Lower lobe of right lung (tissue), 2 donors: Measurements from ENCODE around the gene LRRC43. TPM values are rescaled to one million over a fixed set of nuclear protein-coding genes. Genes with fewer than 3 reads are reported as not detected.
A peak's percentile ranks its signal among the peaks of the same experiment; 100 is the strongest.

Experiments
- ATAC-seq, 2 donors: fragments of 200-7000 bp; cut with Tn5 transposase; one replicate each; pipeline ENCODE4 v1.9.1; 2020 to 2022; ENCODE audit warnings: mild to moderate bottlenecking in 2 of 2, moderate library complexity in 2 of 2
- DNase-seq: peaks from one replicate; pipeline ENCODE4 v3.0.0-alpha.2; 2020
- H3K27ac ChIP-seq: fragments of 200-600 bp; one replicate; pipeline ENCODE4 v1.8.0; 2022
- H3K27me3 ChIP-seq: fragments of 200-600 bp; one replicate; pipeline ENCODE4 v1.8.0; 2022; ENCODE audit warnings: low read depth
- H3K36me3 ChIP-seq: fragments of 200-600 bp; one replicate; pipeline ENCODE4 v1.8.0; 2022; ENCODE audit warnings: mild to moderate bottlenecking
- H3K4me1 ChIP-seq: fragments of 200-600 bp; one replicate; pipeline ENCODE4 v1.8.0; 2022
- H3K4me3 ChIP-seq: fragments of 200-600 bp; one replicate; pipeline ENCODE4 v1.8.0; 2022; ENCODE audit warnings: mild to moderate bottlenecking
- H3K9me3 ChIP-seq: fragments of 200-600 bp; one replicate; pipeline ENCODE4 v1.8.0; 2022
- intact Hi-C: fragments of 100-400 bp; cut with DNase I; formaldehyde crosslinking; loops from one replicate; pipeline ENCODE4 v1.11.0; 2022
- total RNA-seq: library from RNA; stranded (reverse); fragmentation: NEBNext Ultra II Directional; extraction: Animal tissue kit (Norgen Biotek cat#: 25700); gene quantifications from one replicate; pipeline ENCODE4 v1.2.1, GENCODE V29; 2021
- TF ChIP-seq, protein P1 (sequence below): fragments of 200-600 bp; IDR thresholded peaks from one replicate; pipeline ENCODE4 v1.8.0; 2022; ENCODE audit warnings: antibody characterized with exemption, mild to moderate bottlenecking
- donor health status: DM: no; HTN: yes; CAD: no; lungs with severe emphysema.

The LRRC43 gene
- total RNA-seq, 1 donor from 2014 or later: 4.2 TPM

DNA sequence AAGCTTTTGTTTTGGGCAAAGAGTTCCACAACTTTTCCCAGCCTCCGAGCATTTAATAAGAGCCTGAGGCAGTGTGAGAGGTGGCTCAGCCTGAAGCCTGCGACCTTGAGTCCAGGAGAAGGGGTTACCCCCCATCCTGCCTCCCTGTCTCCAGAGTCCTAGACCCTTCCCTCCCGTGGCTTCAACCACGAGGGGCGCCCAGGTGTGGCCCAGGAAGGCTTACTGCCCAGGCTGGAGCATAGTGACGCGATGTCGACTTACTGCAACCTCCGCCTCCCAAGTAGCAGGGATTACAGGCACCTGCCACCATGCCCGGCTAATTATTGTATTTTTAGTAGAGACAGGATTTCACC is 641 bp downstream of the LRRC43 start:
- Histone ChIP-seq H3K36me3 (no peaks in the 10 kb centered on the region), H3K4me3 (peak overlapping the region; percentile 60), H3K9me3 (no peaks in the 10 kb centered on the region), H3K27ac (no peak overlapping the region), H3K27me3 (peaks cover 12% of the 10 kb centered on the region), H3K4me1 (peaks cover 11% of the 10 kb centered on the region)
- TF ChIP-seq, protein P1, sequence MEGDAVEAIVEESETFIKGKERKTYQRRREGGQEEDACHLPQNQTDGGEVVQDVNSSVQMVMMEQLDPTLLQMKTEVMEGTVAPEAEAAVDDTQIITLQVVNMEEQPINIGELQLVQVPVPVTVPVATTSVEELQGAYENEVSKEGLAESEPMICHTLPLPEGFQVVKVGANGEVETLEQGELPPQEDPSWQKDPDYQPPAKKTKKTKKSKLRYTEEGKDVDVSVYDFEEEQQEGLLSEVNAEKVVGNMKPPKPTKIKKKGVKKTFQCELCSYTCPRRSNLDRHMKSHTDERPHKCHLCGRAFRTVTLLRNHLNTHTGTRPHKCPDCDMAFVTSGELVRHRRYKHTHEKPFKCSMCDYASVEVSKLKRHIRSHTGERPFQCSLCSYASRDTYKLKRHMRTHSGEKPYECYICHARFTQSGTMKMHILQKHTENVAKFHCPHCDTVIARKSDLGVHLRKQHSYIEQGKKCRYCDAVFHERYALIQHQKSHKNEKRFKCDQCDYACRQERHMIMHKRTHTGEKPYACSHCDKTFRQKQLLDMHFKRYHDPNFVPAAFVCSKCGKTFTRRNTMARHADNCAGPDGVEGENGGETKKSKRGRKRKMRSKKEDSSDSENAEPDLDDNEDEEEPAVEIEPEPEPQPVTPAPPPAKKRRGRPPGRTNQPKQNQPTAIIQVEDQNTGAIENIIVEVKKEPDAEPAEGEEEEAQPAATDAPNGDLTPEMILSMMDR: no peak
- no peak for DNase-seq
- intact Hi-C loops: no loop called here
- ATAC-seq: peak; percentile 21 to 27

DNA sequence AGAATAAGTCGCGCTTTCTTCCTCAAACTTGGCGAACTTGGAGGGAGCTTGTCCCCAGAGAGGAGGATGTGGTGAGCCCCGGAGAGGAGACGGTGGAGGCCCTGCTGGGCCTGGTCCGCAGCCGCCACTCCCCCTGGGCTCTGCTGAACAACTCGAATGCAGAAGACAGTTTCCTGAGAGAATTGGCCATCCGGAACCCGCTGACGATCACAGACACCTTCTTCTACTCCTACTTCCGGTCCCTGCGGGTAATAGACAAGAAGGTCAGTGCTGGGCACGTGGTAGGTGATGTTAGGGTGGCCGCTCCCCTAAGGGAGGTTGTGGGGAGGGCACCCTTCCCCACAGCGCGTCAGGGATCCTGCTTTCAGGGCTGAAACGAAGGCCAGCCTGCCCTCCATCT is 1.6 kb downstream of the LRRC43 start:
- Histone ChIP-seq H3K4me3 (no peak overlapping the region), H3K36me3 (no peaks in the 10 kb centered on the region), H3K27me3 (peaks cover 12% of the 10 kb centered on the region), H3K9me3 (no peaks in the 10 kb centered on the region), H3K27ac (no peak overlapping the region), H3K4me1 (peaks cover 11% of the 10 kb centered on the region)
- DNase-seq (no peak), ATAC-seq (no peak)
- TF ChIP-seq, protein P1: no peak
- intact Hi-C loops: no loop called here

DNA sequence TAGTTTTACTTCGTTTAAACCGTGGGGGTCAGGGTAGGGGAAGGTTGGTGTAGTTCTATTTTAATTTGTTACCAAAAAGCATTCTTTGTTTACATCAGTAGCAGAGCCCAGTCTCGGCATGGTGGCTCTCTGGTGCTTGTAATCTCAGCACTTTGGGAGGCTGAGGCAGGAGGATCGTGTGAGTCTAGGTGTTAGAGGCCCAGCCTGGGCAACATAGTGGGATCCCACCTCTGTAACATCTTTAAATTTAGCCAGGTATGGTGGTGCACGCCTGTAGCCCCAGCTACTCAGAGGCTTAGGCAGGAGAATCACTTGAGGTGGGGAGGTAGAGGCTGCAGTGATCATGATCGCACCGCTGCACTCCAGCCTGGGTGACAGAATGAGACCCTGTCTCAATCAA is 2.2 kb downstream of the LRRC43 start:
- H3K9me3 ChIP-seq: no peaks in the 10 kb centered on the region
- peaks cover 11% of the 10 kb centered on the region for H3K4me1 ChIP-seq
- no peak for DNase-seq
- no peak overlapping the region for H3K27ac ChIP-seq
- no peaks in the 10 kb centered on the region for H3K36me3 ChIP-seq
- TF ChIP-seq, protein P1: no peak
- intact Hi-C loops: no loop called here
- ATAC-seq: no peak
- peaks cover 12% of the 10 kb centered on the region for H3K27me3 ChIP-seq
- no peak overlapping the region for H3K4me3 ChIP-seq

DNA sequence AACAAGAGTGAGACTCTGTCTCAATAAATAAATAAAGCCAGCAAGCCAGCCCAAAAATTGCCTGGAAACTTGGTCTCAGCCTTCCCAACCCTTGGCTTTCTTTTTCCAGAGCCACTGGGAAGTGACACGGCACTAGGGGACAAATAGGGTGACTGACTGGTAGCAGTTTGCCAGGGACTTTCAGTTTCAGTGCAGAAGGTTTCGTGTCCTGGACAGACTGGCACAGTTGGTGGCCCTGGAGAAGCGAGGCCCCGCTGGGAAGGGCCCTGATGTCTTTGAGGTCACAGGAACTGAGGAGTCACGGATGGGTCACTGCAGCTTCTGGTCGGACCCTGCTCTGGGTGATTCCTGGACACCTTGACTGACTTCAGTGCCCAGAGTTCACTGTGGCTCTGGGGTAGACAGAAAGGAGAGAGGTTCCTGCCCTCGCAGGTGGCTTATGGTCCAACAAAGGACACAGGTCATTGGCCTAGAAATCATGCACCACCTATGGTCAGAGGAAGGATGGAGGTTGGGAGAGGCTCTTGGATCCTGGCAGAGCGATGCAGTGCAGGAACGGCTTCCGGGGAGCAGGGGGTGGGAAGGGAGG is 2.7 kb downstream of the LRRC43 start:
- no peak overlapping the region for H3K27ac ChIP-seq
- TF ChIP-seq, protein P1: no peak
- no peaks in the 10 kb centered on the region for H3K9me3 ChIP-seq
- H3K4me1 ChIP-seq: peaks cover 11% of the 10 kb centered on the region
- DNase-seq (no peak), ATAC-seq (no peak)
- no peak overlapping the region for H3K4me3 ChIP-seq
- H3K36me3 ChIP-seq: no peaks in the 10 kb centered on the region
- intact Hi-C loops: no loop called here
- H3K27me3 ChIP-seq: peaks cover 12% of the 10 kb centered on the region

DNA sequence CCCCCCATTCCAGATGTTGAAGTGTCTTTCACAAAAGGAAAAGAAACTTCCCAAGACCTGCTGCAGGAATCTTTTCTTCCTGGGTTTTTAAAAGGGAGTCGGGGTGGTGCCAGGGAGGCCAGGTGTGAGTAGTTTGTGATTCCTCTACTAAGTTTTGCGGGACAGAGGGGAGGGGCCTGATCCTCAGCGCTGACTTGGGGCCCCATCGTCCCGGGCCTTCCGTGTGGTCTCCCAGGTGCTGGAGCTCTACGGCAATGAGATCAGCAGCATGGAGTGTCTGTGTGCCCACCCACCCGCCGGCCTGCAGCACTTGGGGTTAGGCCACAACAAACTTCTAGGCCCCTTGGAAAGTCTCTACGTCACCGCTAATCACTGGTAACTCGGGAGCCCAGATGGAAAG is 4.5 kb downstream of the LRRC43 start:
- DNase-seq: no peak
- peaks cover 11% of the 10 kb centered on the region for H3K4me1 ChIP-seq
- H3K9me3 ChIP-seq: no peaks in the 10 kb centered on the region
- no peak overlapping the region for H3K4me3 ChIP-seq
- no peak for ATAC-seq
- H3K27me3 ChIP-seq: peaks cover 12% of the 10 kb centered on the region
- intact Hi-C loops: no loop called here
- H3K27ac ChIP-seq: no peak overlapping the region
- TF ChIP-seq, protein P1: no peak
- H3K36me3 ChIP-seq: no peaks in the 10 kb centered on the region
